GM19328 (cell line): Measurements from ENCODE around the gene DCHS1.

Source experiments
- ATAC-seq: cut with Tn5 transposase; IDR thresholded peaks from one replicate; pipeline ENCODE4 v1.9.1; 2021; ENCODE audit warnings: mild to moderate bottlenecking, moderate library complexity; ENCODE audit not compliant: unreplicated experiment

The DCHS1 gene

GRCh38 chr11:6674219-6674597 is 18.6 kb upstream of the DCHS1 start:
- ATAC-seq, result no peak

GRCh38 chr11:6673523-6674218 is 18.1 kb upstream of the DCHS1 start:
- no peak for ATAC-seq

GRCh38 chr11:6671991-6672390 is 16.4 kb upstream of the DCHS1 start:
- ATAC-seq, result no peak

GRCh38 chr11:6670202-6670830 is 14.7 kb upstream of the DCHS1 start:
- no peak for ATAC-seq

GRCh38 chr11:6667733-6668374 is 12.2 kb upstream of the DCHS1 start:
- peak; percentile 69 for ATAC-seq

- ATAC-seq, result no peak
Observed at GRCh38 chr11:6666302-6667183, 10.9 kb upstream of the DCHS1 start.

GRCh38 chr11:6664551-6664950 is 8.9 kb upstream of the DCHS1 start:
- ATAC-seq, result no peak

- ATAC-seq, result no peak
Observed at GRCh38 chr11:6663794-6664469, 8.3 kb upstream of the DCHS1 start.

GRCh38 chr11:6660712-6661111 is 5.1 kb upstream of the DCHS1 start:
- no peak for ATAC-seq

- ATAC-seq, result no peak
Observed at GRCh38 chr11:6658647-6659046, 3.0 kb upstream of the DCHS1 start.

GRCh38 chr11:6657346-6657745 is 1.7 kb upstream of the DCHS1 start:
- no peak for ATAC-seq

GRCh38 chr11:6656936-6657335 is 1.3 kb upstream of the DCHS1 start:
- ATAC-seq, result no peak

GRCh38 chr11:6656584-6656915 is 941 bp upstream of the DCHS1 start:
- no peak for ATAC-seq

- no peak for ATAC-seq
Observed at GRCh38 chr11:6655020-6655789, 404 bp downstream of the DCHS1 start.

- ATAC-seq, result no peak
Observed at GRCh38 chr11:6654281-6655019, 1.2 kb downstream of the DCHS1 start.

GRCh38 chr11:6653656-6654055 is 2.0 kb downstream of the DCHS1 start:
- no peak for ATAC-seq

- no peak for ATAC-seq
Observed at GRCh38 chr11:6653097-6653496, 2.5 kb downstream of the DCHS1 start.

GRCh38 chr11:6652182-6652581 is 3.4 kb downstream of the DCHS1 start:
- ATAC-seq, result no peak

GRCh38 chr11:6650980-6651379 is 4.6 kb downstream of the DCHS1 start:
- ATAC-seq, result no peak
